DND-41 (cell line): Measurements from ENCODE around the gene GALNTL6.

ENCODE experiments used
- ATAC-seq: fragments of 200-7000 bp; cut with Tn5 transposase; 3 replicates; pipeline ENCODE4 v1.9.1; 2021; ENCODE audit warnings: low read depth; ENCODE audit not compliant: insufficient read depth
- DNase-seq: peaks from one replicate; pipeline ENCODE4 v3.0.0-alpha.2; 2020
- H2AFZ ChIP-seq: 2 replicates; pipeline ENCODE4 v1.6.0; 2012; ENCODE audit warnings: low read depth, low read length
- H3K27ac ChIP-seq: 2 replicates; pipeline ENCODE4 v1.5.1; 2012; ENCODE audit warnings: low read length, inconsistent platforms
- H3K27me3 ChIP-seq: fragments of 200-600 bp; sonication (generic); 2 replicates; pipeline ENCODE4 v1.6.0; 2012; ENCODE audit warnings: low read length, mild to moderate bottlenecking, inconsistent platforms; ENCODE audit not compliant: insufficient read depth, poor library complexity
- H3K36me3 ChIP-seq: 2 replicates; pipeline ENCODE4 v1.5.1; 2012; ENCODE audit warnings: low read length, inconsistent platforms; ENCODE audit not compliant: insufficient read depth
- H3K4me1 ChIP-seq: 2 replicates; pipeline ENCODE4 v1.5.1; 2012; ENCODE audit warnings: mild to moderate bottlenecking, low read length; ENCODE audit not compliant: insufficient read depth
- H3K4me2 ChIP-seq: 2 replicates; pipeline ENCODE4 v1.6.0; 2012; ENCODE audit warnings: mild to moderate bottlenecking, moderate library complexity, low read length, inconsistent platforms; ENCODE audit not compliant: insufficient read depth
- H3K4me3 ChIP-seq, 2 experiments: fragments of 200-600 bp in 1 of 2; shearing (Covaris generic) in 1 of 2; 2 replicates each; pipeline ENCODE4 v1.5.1; 2012 to 2016; ENCODE audit warnings: inconsistent platforms in 2 of 2, low read length in 2 of 2, mild to moderate bottlenecking in 2 of 2, low read depth in 1 of 2, moderate library complexity in 1 of 2
- H3K79me2 ChIP-seq: 2 replicates; pipeline ENCODE4 v1.6.0; 2012; ENCODE audit warnings: low read length, inconsistent platforms; ENCODE audit not compliant: insufficient read depth
- H3K9ac ChIP-seq: 2 replicates; pipeline ENCODE4 v1.6.0; 2012; ENCODE audit warnings: low read depth, mild to moderate bottlenecking, inconsistent platforms, low read length, moderate library complexity
- H3K9me3 ChIP-seq: 2 replicates; pipeline ENCODE4 v1.5.1; 2012; ENCODE audit warnings: low read length, moderate library complexity, mild to moderate bottlenecking, inconsistent platforms; ENCODE audit not compliant: insufficient read depth, severe bottlenecking
- H4K20me1 ChIP-seq: 2 replicates; pipeline ENCODE4 v1.6.0; 2012; ENCODE audit warnings: low read length; ENCODE audit not compliant: insufficient read depth
- CTCF ChIP-seq: IDR thresholded peaks from 2 replicates; pipeline ENCODE4 v1.5.1; 2012; ENCODE audit warnings: borderline replicate concordance, low read length, moderate library complexity, mild to moderate bottlenecking; ENCODE audit not compliant: poor library complexity, severe bottlenecking; ENCODE audit errors: extremely low read depth
- EZH2 ChIP-seq: IDR thresholded peaks from 3 replicates; pipeline ENCODE4 v1.6.1; 2012; ENCODE audit warnings: borderline replicate concordance, low read depth, mild to moderate bottlenecking, moderate library complexity, low read length, inconsistent platforms; ENCODE audit not compliant: severe bottlenecking

Gene GALNTL6

GRCh38 chr4:171779301-171779700, 33.9 kb upstream of the GALNTL6 start:
- H3K4me1 ChIP-seq, result no peaks in the 10 kb centered on the region
- H3K79me2 ChIP-seq, result no peaks in the 10 kb centered on the region
- H3K27me3 ChIP-seq, result no peaks in the 10 kb centered on the region
- DNase-seq (no peak), ATAC-seq (no peak)
- no peaks in the 10 kb centered on the region for H3K36me3 ChIP-seq
- no peak for TF ChIP-seq EZH2
- TF ChIP-seq CTCF, result no peak
- H4K20me1 ChIP-seq, result no peaks in the 10 kb centered on the region
- no peak overlapping the region for H3K4me3 ChIP-seq
- no peak overlapping the region for H3K9ac ChIP-seq
- H3K9me3 ChIP-seq, result peaks cover 8% of the 10 kb centered on the region
- no peak overlapping the region for H2AFZ ChIP-seq
- no peak overlapping the region for H3K27ac ChIP-seq
- H3K4me2 ChIP-seq, result no peak overlapping the region

GRCh38 chr4:171785388-171785787, 27.8 kb upstream of the GALNTL6 start:
- TF ChIP-seq CTCF (no peak), EZH2 (no peak)
- Histone ChIP-seq H3K4me2 (no peak overlapping the region), H3K9me3 (peaks cover 8% of the 10 kb centered on the region), H3K9ac (no peak overlapping the region), H2AFZ (no peak overlapping the region), H3K27ac (no peak overlapping the region), H3K4me3 (no peak overlapping the region), H3K79me2 (no peaks in the 10 kb centered on the region), H4K20me1 (no peaks in the 10 kb centered on the region), H3K27me3 (no peaks in the 10 kb centered on the region), H3K36me3 (no peaks in the 10 kb centered on the region), H3K4me1 (no peaks in the 10 kb centered on the region)
- DNase-seq (no peak), ATAC-seq (no peak)

- no peak overlapping the region for H3K9ac ChIP-seq
- H2AFZ ChIP-seq, result no peak overlapping the region
- no peaks in the 10 kb centered on the region for H3K27me3 ChIP-seq
Observed at GRCh38 chr4:171793723-171794122, 19.5 kb upstream of the GALNTL6 start.

More at GRCh38 chr4:171793723-171794122, 19.5 kb upstream of the GALNTL6 start:
- Histone ChIP-seq H4K20me1 (no peaks in the 10 kb centered on the region), H3K27ac (no peak overlapping the region), H3K79me2 (no peaks in the 10 kb centered on the region), H3K4me3 (no peak overlapping the region), H3K9me3 (no peaks in the 10 kb centered on the region), H3K36me3 (no peaks in the 10 kb centered on the region), H3K4me2 (no peak overlapping the region), H3K4me1 (no peaks in the 10 kb centered on the region)
- TF ChIP-seq CTCF, result no peak
- TF ChIP-seq EZH2, result no peak
- DNase-seq (no peak), ATAC-seq (no peak)
